Raji (cell line): Measurements from ENCODE around the gene AP2A2.

Source experiments
- POLR2A ChIP-seq: IDR thresholded peaks from 2 replicates; pipeline ENCODE4 v1.6.1; 2011; ENCODE audit warnings: low read depth, low read length, control low read depth; ENCODE audit not compliant: insufficient read depth

AP2A2 gene

GRCh38 chr11:1012740-1013630 is 87.3 kb downstream of the AP2A2 start:
- no peak for TF ChIP-seq POLR2A

GRCh38 chr11:1013631-1013935 is 87.9 kb downstream of the AP2A2 start:
- TF ChIP-seq POLR2A: no peak

DNA sequence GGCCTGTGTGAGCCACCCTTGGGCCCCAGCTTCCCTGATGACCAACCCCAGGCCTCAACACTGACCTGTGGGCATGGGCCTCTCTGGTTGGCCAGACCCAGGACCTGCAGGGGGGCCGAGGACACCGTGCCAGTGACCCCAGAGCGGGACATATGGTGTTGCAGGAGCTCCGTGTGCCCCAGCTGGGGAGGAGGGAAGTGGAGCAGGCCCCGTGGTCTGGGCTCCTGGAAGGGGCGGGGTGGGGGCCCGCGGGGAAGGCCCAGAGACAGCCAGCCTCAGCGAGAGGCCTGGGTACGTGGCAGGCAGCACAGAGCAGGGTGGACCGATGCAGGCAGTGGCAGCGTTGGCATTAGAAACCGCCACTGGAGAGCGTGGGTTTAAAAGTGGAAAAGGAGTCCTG is 88.6 kb downstream of the AP2A2 start:
- TF ChIP-seq POLR2A: no peak

DNA sequence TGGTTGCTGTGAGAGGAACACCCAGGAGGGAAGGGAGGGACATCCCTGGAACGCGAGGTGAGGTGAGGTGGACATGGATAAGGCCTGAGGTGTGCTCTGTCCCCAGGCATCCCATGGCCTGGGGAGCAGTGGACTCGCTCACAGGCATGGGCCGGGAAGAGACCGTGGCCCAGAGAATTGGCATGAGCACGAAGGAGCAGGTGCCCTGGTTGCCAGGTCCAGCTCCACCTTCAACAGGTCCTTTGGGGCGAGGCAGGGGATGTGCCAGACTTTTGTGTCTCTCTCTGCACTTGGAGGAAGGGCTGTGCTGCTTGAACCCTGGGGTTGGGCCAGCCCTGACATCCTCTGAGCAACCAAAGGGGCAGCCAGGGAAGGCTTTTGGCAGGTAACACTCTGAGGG is 89.4 kb downstream of the AP2A2 start:
- TF ChIP-seq POLR2A: no peak

DNA sequence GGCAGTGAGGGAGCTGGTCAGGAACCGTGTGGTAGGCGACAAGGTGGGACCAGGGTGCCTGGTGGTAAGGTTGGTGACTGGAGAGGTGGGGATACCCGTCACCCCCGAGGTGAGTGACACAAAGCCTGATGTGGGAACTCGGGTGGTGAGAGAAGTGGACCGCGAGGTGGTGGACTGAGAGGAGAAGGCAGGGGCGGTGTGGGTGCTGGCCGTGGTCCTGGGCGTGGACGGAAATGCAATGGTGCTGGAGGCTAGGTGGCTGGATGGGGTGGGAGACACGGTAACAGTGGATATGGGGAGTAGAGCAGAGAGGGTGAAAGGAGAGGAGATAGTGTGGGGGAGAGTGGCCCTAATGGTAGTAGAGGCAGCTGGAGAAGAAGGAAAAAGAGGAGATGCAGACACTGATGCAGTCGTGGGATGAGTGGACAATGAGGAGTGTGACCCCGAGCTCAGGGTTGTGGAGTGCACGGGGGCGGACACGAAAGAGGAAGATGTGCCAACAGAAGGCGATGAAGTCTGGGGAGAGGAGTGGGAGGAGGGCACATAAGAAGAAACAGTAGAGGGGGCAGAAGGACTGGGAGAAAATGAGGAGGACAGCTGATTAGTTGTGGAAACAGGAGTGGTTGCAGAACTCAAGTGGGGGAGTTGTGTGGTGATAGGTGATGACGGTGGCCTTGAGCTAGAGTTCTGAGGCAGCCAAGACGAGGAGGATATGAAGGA is 90.3 kb downstream of the AP2A2 start:
- TF ChIP-seq POLR2A: no peak

GRCh38 chr11:1017269-1018005 is 91.8 kb downstream of the AP2A2 start:
- TF ChIP-seq POLR2A: no peak

DNA sequence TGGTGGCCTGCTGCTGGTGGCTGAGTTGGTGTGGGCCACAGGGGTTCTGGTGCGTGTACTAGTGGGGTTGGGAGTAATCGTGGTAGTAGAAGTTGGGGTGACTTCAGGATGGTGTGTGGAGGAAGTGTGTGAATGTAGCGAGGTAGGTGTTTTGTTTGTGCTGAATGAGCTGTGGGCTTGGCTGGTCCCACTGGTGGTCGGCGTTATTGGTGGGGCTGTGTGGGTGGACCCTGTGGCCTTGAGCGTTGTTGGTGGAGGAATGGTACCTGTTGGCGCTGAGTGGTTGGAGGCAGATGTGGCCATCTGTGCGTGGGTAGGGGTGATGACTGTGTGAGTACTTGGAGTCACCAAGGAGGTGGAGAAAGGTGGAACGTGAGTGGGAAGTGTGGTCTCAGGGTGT is 92.4 kb downstream of the AP2A2 start:
- TF ChIP-seq POLR2A: no peak

GRCh38 chr11:1019321-1019910 is 93.7 kb downstream of the AP2A2 start:
- TF ChIP-seq POLR2A: no peak

DNA sequence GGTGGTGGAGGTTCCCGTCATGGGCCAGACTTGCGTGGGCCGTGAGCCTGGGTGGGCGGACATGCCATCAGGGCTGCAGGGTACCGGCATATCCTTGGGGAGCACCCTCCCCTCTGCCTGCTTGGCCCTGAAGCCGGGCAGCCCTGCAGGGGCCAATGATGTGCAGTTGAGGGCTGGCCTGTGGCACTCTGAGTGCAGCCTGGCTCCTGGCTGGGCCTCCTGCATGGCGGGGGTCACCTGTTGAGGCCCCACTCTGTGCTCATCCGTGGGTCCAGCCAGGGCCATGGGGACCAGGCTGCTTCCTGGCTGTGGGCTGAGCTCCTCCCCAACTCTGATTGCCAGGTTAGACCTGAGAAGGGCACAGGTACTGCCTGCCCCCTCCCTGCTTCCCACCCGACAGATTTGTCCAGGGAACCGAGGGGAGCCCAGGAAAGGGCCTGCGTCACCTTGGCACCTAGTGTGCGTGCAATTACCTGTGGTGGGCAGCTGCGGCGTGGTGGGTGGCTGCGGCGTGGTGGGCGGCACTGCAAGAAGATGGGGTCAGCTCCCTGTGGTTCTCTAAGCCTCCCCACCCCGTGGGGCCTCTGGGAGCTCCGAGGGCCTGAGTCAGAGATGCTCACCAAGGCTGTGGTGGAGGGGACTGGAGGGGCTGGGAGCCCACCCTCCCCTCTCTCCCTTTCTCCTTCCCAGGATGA is 94.7 kb downstream of the AP2A2 start:
- TF ChIP-seq POLR2A: no peak

GRCh38 chr11:1022411-1022810 is 96.7 kb downstream of the AP2A2 start:
- TF ChIP-seq POLR2A: no peak

GRCh38 chr11:1022908-1023810 is 97.5 kb downstream of the AP2A2 start:
- TF ChIP-seq POLR2A: no peak

- no peak for TF ChIP-seq POLR2A
Observed at GRCh38 chr11:1023811-1024596, 98.3 kb downstream of the AP2A2 start.
